Activated CD4-positive, alpha-beta T cell treated with anti-CD3 and anti-CD28 coated beads, Interleukin-2, amount 10 ng/mL, durations not matched to agents 7 days and 5 days (primary cell): ENCODE measurements around the gene PROM2. TPM values are rescaled to one million over a fixed set of nuclear protein-coding genes. Genes with fewer than 3 reads are reported as not detected.

Source experiments
- CTCF ChIA-PET: fragments of 350-600 bp; sonication (Branson Sonifier 250); formaldehyde crosslinking; loops from one replicate; lab custom pipeline; 2021; ENCODE audit warnings: antibody characterized with exemption; lab: Charles Lee
- POLR2A ChIA-PET: fragments of 350-600 bp; sonication (Branson Sonifier 250); formaldehyde crosslinking; loops from one replicate; lab custom pipeline; 2021; ENCODE audit warnings: antibody characterized with exemption; lab: Charles Lee
- DNase-seq: peaks from one replicate; pipeline ENCODE4 v3.0.0-alpha.2; 2020
- H3K27ac Mint-ChIP-seq: one replicate; pipeline ENCODE4 v1.8.0; 2021; ENCODE audit warnings: mild to moderate bottlenecking, moderate library complexity, mixed read lengths
- H3K27me3 Mint-ChIP-seq: one replicate; pipeline ENCODE4 v1.8.0; 2021; ENCODE audit warnings: mixed read lengths
- H3K36me3 Mint-ChIP-seq: one replicate; pipeline ENCODE4 v1.8.0; 2021; ENCODE audit warnings: low read depth, mixed read lengths
- H3K4me1 Mint-ChIP-seq: one replicate; pipeline ENCODE4 v1.8.0; 2021; ENCODE audit warnings: mixed read lengths
- H3K4me3 Mint-ChIP-seq: one replicate; pipeline ENCODE4 v1.8.0; 2021; ENCODE audit warnings: mild to moderate bottlenecking, moderate library complexity, mixed read lengths
- H3K9me3 Mint-ChIP-seq: one replicate; pipeline ENCODE4 v1.8.0; 2021; ENCODE audit warnings: mixed read lengths
- total RNA-seq, 2 experiments: library from RNA; stranded (reverse); gene quantifications; one replicate each; pipeline ENCODE4 v1.2.3, GENCODE V29; 2021

The PROM2 gene
- total RNA-seq, 2 experiments from 2014 or later = 0.08 to 0.42 TPM

DNA sequence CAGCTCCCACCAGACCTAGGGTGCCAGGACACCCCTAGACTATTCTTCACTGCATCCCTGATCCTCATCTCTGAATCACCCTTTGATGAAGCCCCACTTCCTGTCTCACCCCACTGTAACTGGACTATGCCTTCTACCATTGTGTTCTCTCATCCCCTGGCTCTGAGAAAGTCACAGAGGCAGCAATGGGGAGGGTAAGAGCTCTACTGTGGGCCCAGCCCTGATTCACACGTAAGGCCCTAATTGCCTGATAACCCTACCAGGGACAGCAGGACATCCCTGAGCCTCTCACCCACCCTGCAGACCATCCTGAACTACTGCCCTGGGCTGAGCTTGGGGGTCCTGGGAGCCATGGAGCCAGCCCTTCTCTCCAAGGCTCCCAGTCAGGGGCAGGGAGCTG is 1.5 kb upstream of the PROM2 start:
- H3K4me3 Mint-ChIP-seq = no peak overlapping the region
- no peaks in the 10 kb centered on the region for H3K4me1 Mint-ChIP-seq
- ChIA-PET CTCF (no interaction called here), POLR2A (no interaction called here)
- no peaks in the 10 kb centered on the region for H3K9me3 Mint-ChIP-seq
- H3K27me3 Mint-ChIP-seq = no peaks in the 10 kb centered on the region
- H3K27ac Mint-ChIP-seq = no peak overlapping the region
- DNase-seq = no peak
- no peaks in the 10 kb centered on the region for H3K36me3 Mint-ChIP-seq

- DNase-seq = no peak
- Mint-ChIP-seq H3K36me3 (no peaks in the 10 kb centered on the region), H3K4me3 (no peak overlapping the region), H3K27me3 (no peaks in the 10 kb centered on the region), H3K27ac (no peak overlapping the region), H3K4me1 (no peaks in the 10 kb centered on the region), H3K9me3 (no peaks in the 10 kb centered on the region)
- CTCF ChIA-PET = no interaction called here
- POLR2A ChIA-PET = no interaction called here
These were observed 521 bp upstream of the PROM2 start for GRCh38 chr2:95273566-95274290.

DNA sequence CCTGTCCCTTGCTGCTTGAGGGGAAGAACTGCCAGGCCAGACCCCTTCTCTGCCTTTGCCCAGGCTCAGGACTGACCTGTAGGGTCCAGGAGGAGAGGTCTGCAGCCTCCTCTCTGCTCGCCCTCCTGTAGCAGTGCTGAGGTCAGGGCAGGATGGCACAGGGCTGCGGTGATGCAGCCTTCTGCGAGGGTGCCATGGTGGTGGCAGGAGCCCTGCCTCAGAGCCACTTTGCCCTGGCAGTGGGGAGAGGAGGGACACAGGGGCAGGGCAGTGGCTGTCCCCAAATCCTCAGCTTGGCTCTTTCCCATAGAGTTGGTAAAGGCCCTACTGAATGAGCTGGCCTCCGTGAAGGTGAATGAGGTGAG is 884 bp downstream of the PROM2 start:
- ChIA-PET POLR2A (no interaction called here), CTCF (no interaction called here)
- Mint-ChIP-seq H3K36me3 (no peaks in the 10 kb centered on the region), H3K4me3 (no peak overlapping the region), H3K9me3 (no peaks in the 10 kb centered on the region), H3K27ac (no peak overlapping the region), H3K4me1 (no peaks in the 10 kb centered on the region), H3K27me3 (no peaks in the 10 kb centered on the region)
- no peak for DNase-seq

- ChIA-PET POLR2A (no interaction called here), CTCF (no interaction called here)
- no peaks in the 10 kb centered on the region for H3K4me1 Mint-ChIP-seq
- H3K36me3 Mint-ChIP-seq = no peaks in the 10 kb centered on the region
- no peaks in the 10 kb centered on the region for H3K27me3 Mint-ChIP-seq
- no peak overlapping the region for H3K27ac Mint-ChIP-seq
- H3K9me3 Mint-ChIP-seq = no peaks in the 10 kb centered on the region
- no peak overlapping the region for H3K4me3 Mint-ChIP-seq
- DNase-seq = no peak
These were observed 1.5 kb downstream of the PROM2 start for GRCh38 chr2:95275601-95276243.

DNA sequence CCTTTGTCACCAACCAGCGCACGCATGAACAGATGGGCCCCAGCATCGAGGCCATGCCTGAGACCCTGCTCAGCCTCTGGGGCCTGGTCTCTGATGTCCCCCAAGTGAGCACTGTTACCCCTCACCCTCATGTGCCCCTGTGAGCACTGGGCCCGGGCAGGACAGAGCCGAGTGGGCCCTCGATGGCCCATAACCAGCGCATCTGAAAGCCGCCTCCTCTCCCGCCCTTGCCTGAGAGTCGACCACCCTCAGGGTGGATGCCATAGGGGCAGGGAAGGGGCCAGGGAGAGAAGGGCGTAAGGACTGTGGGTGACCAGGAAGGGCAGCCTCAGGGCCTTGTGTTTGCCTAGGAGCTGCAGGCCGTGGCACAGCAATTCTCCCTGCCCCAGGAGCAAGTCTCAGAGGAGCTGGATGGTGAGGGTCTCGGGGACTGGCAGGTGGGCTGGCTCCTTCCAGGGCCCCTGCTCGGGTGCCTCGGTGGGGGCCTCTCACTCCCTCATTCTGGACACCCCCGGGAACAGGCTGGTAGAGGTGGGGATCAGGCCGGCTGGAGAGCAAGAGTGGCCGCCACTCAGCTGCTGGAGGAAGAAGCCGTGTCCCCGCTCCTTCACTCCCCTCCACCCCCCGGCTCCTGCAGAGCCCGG is 2.1 kb downstream of the PROM2 start:
- ChIA-PET CTCF (no interaction called here), POLR2A (no interaction called here)
- no peaks in the 10 kb centered on the region for H3K9me3 Mint-ChIP-seq
- no peak overlapping the region for H3K4me3 Mint-ChIP-seq
- no peaks in the 10 kb centered on the region for H3K4me1 Mint-ChIP-seq
- DNase-seq = no peak
- no peak overlapping the region for H3K27ac Mint-ChIP-seq
- no peaks in the 10 kb centered on the region for H3K27me3 Mint-ChIP-seq
- no peaks in the 10 kb centered on the region for H3K36me3 Mint-ChIP-seq

- ChIA-PET POLR2A (no interaction called here), CTCF (no interaction called here)
- Mint-ChIP-seq H3K27ac (no peak overlapping the region), H3K36me3 (no peaks in the 10 kb centered on the region), H3K4me3 (no peak overlapping the region), H3K27me3 (no peaks in the 10 kb centered on the region), H3K4me1 (no peaks in the 10 kb centered on the region), H3K9me3 (no peaks in the 10 kb centered on the region)
- no peak for DNase-seq
These were observed 2.6 kb downstream of the PROM2 start for GRCh38 chr2:95276888-95277245.

DNA sequence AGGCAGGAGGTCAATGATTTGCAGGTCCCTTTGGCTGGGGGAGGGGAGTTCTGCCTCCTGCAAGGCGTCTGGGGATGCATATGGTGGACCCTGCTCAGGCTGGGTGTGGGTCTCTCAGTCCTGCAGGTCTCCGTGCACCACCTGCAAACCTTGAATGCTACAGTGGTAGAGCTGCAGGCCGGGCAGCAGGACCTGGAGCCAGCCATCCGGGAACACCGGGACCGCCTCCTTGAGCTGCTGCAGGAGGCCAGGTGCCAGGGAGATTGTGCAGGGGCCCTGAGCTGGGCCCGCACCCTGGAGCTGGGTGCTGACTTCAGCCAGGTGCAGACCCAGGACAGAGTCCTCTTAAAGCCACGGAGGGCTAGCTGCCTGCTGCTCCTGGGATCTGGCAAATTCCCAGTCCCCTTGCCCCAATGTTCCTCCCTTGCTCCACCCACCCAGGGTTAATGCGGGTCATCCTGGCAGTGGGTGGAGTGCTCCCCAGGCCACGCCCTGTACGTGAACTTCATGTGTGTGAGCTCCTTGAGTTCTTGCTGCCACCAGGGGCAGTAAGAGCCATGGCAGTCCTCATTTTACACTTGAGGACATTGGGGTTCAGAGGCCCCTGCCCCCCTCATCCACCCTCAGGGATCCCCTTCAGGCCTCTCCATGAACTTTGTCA is 3.1 kb downstream of the PROM2 start:
- Mint-ChIP-seq H3K27ac (no peak overlapping the region), H3K9me3 (no peaks in the 10 kb centered on the region), H3K4me1 (no peaks in the 10 kb centered on the region), H3K4me3 (no peak overlapping the region), H3K36me3 (no peaks in the 10 kb centered on the region), H3K27me3 (no peaks in the 10 kb centered on the region)
- DNase-seq = no peak
- ChIA-PET CTCF (no interaction called here), POLR2A (no interaction called here)

DNA sequence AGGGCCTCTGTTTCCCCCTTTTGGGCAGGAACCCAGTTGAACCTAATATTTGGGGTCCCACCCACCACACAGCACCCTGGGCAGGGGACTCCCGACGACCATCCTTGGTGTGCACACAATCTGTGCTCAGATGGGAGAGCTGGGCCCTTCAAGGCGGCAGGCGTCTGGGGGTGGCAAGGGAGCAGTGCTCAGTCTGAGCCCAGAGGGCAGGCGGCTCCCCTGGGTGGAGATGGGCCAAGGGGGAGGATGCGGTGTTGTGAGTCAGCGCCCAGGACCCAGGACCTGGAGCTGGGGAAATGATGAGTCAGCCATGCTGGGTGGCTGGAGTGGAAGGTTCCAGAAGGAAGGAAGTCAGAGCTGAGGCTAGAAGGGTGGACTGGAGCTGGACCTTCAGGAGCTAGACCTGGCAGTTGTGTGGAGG is 3.8 kb downstream of the PROM2 start:
- no peaks in the 10 kb centered on the region for H3K4me1 Mint-ChIP-seq
- ChIA-PET POLR2A (no interaction called here), CTCF (no interaction called here)
- peak overlapping the region; percentile 31 for H3K27ac Mint-ChIP-seq
- H3K36me3 Mint-ChIP-seq = no peaks in the 10 kb centered on the region
- DNase-seq = no peak
- H3K4me3 Mint-ChIP-seq = no peak overlapping the region
- H3K27me3 Mint-ChIP-seq = no peaks in the 10 kb centered on the region
- no peaks in the 10 kb centered on the region for H3K9me3 Mint-ChIP-seq

DNA sequence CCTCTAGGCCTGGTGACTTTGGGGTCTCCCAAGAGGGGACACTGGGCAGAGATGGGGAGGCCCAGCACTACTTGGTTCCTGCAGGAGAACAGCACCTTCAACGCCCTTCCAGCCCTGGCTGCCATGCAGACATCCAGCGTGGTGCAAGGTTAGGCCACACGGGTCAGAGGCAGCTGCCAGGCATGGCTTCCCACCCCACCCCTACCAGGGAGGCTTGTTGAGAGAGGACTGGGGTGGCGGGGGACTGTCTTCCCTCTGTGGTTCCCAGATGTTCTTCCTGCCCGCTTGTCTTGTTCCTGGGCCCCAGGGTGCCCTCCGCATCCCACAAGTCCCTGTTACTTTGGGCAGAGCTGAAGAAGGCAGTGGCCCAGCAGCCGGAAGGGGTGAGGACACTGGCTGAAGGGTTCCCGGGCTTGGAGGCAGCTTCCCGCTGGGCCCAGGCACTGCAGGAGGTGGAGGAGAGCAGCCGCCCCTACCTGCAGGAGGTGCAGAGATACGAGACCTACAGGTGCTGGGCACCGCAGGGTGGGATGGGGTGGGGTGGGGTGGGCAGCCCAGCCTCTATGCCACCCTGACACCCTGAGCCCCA is 4.5 kb downstream of the PROM2 start:
- H3K27me3 Mint-ChIP-seq = no peaks in the 10 kb centered on the region
- DNase-seq = no peak
- H3K4me3 Mint-ChIP-seq = no peak overlapping the region
- H3K9me3 Mint-ChIP-seq = no peaks in the 10 kb centered on the region
- no peaks in the 10 kb centered on the region for H3K36me3 Mint-ChIP-seq
- H3K27ac Mint-ChIP-seq = no peak overlapping the region
- POLR2A ChIA-PET = no interaction called here
- CTCF ChIA-PET = no interaction called here
- H3K4me1 Mint-ChIP-seq = no peaks in the 10 kb centered on the region

DNA sequence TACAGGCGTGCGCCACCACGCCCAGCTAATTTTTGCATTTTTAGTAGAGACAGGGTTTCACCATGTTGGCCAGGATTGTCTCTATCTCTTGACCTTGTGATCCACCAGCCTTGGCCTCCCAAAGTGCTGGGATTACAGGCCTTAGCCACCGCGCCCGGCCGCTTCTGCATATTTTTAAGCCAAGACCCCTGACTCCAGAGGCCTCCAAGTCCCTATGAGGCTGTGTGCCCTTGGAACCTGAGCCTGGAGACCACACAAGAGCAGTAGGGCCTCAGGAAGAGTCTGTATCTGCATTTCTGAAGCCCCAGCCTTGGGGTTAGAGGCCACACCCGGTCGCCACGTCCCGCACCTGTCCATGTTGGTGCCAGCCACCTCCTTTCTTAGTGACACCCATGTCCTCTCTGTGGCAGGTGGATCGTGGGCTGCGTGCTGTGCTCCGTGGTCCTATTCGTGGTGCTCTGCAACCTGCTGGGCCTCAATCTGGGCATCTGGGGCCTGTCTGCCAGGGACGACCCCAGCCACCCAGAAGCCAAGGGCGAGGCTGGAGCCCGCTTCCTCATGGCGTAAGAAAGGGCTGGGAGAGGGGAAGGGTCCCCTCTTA is 5.3 kb downstream of the PROM2 start:
- H3K4me1 Mint-ChIP-seq = no peaks in the 10 kb centered on the region
- no peaks in the 10 kb centered on the region for H3K9me3 Mint-ChIP-seq
- H3K27me3 Mint-ChIP-seq = no peaks in the 10 kb centered on the region
- no peaks in the 10 kb centered on the region for H3K36me3 Mint-ChIP-seq
- no peak for DNase-seq
- ChIA-PET POLR2A (no interaction called here), CTCF (no interaction called here)
- H3K4me3 Mint-ChIP-seq = no peak overlapping the region
- H3K27ac Mint-ChIP-seq = no peak overlapping the region

DNA sequence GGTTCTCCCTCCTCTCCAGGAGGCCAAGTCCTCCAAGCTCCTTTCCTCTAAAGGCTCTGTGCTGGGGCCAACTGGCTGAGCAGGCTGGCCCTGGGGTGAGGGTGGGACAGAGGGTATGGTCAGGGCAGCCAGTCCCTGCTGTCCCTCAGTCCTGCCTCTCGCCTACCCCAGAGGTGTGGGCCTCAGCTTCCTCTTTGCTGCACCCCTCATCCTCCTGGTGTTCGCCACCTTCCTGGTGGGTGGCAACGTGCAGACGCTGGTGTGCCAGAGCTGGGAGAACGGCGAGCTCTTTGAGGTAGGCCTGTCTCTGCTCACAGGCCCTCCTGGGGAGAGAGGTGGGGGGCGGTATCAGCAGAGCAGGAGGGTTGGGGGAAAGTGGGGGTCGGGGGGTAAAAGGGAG is 6.8 kb downstream of the PROM2 start:
- Mint-ChIP-seq H3K27ac (no peak overlapping the region), H3K27me3 (no peaks in the 10 kb centered on the region), H3K4me3 (no peak overlapping the region), H3K9me3 (no peaks in the 10 kb centered on the region), H3K4me1 (no peaks in the 10 kb centered on the region), H3K36me3 (no peaks in the 10 kb centered on the region)
- CTCF ChIA-PET = no interaction called here
- POLR2A ChIA-PET = no interaction called here
- DNase-seq = no peak

- POLR2A ChIA-PET = no interaction called here
- Mint-ChIP-seq H3K27ac (no peak overlapping the region), H3K36me3 (no peaks in the 10 kb centered on the region), H3K27me3 (no peaks in the 10 kb centered on the region), H3K4me3 (no peak overlapping the region), H3K4me1 (no peaks in the 10 kb centered on the region), H3K9me3 (no peaks in the 10 kb centered on the region)
- CTCF ChIA-PET = interaction anchor here (1.5 kb wide), 1 partner anchor 18 kb away, joined by 4 read pairs; no protein-coding TSS in a partner anchor
- DNase-seq = no peak
These were observed 7.5 kb downstream of the PROM2 start for GRCh38 chr2:95281786-95282185.
